CD1c-positive myeloid dendritic cell (primary cell): ENCODE data around the gene TLN1.

Experiments
- DNase-seq: peaks from one replicate; pipeline ENCODE4 v3.0.0-alpha.2; 2016; ENCODE audit errors: extremely low spot score

The TLN1 gene

DNA sequence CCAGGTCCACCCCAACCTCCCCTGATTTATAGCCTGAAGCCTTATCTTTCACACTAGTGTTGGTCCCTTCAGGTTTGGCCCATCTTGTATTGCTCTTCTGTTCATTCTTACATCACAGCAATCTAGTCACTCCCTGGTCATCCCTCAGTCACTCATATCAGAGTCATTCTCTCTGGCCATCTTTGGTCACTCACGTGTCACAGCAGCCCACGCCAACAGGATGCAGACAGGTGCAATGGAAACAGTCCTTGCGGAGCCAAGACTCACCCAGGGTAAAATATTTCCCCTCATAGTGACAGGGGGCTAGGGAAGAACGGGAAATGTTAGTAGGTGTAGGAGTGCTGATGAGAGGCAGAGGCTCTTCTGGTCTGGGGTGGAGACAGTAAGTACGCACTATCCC is 21.5 kb upstream of the TLN1 start:
- DNase-seq = no peak

GRCh38 chr9:35750256-35750531 is 18.2 kb upstream of the TLN1 start:
- DNase-seq = no peak

GRCh38 chr9:35749515-35750255 is 17.7 kb upstream of the TLN1 start:
- DNase-seq = peak; percentile 21

DNA sequence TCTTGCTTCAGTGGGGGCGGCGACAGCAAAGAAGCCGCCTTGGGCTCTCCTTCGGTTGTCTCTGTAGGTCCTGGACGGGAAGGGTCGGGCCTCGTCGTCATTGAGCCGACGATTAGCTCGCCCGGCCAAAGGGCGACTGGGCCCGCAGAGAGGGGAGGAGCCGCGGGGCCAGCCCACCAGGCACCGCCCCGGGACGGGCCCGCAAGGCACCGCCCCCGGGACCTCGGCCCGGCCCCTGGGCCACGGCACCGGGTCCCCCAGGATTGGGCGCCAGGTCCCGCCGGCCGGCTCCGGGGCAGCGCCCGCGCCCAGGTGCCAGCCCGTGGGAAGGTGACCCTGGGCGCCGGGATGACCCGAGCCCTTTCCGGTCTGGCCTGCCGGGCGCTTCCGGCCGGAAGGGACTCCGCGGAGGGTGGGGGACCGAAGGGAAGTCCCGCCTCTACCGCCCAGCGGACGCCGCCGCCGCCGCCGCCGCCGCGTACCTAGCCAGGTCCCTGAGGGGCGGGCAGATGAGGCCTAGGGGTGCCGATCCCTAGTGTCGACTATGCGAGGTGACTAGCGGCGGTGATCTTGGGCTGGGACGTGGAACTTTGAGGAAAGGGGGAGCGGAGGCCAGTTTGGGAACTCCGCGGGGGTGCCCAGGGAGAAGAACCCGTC is 17.0 kb upstream of the TLN1 start, which contains the start of the genes GBA2 and RGP1:
Gene GBA2, minus strand, starts transcription at position 371 of the 657 bp plus-strand sequence. CDS start 524 bp downstream, outside the sequence.
Gene RGP1, plus strand, starts transcription at position 430 of the 657 bp plus-strand sequence. CDS start 469 bp downstream, outside the sequence.
- peak; percentile 79 for DNase-seq

DNA sequence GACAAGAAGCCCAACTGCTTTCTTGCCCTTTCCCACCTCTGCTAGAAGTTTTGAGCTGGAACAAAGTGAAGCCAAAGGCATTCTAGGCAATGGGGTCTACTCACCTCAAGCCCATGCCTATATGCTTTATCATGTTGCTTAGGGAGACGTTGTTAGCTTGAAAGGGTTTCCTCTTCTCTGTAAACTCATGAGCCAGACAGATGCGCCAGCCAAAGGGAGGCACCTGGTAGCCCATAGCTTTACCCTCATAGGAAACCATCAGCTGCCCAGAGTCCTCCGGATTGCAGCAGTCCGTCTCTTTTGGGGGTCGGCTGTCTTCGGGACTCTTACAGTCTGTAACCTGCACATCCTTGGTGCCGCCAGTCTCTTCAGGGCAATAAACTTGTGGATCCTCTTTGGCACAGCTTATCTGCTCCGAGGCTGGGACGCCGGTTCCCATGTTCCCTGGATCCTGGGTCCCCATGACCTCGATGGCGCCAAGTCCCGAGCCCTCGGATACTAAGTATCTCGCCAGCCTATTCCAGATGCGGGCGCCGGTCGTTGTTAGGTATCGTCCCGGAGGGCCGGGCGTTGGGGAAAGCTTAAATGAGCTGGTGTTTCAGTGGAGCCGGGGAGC is 16.4 kb upstream of the TLN1 start:
- DNase-seq = no peak

GRCh38 chr9:35746583-35746982 is 14.6 kb upstream of the TLN1 start:
- DNase-seq = no peak

DNA sequence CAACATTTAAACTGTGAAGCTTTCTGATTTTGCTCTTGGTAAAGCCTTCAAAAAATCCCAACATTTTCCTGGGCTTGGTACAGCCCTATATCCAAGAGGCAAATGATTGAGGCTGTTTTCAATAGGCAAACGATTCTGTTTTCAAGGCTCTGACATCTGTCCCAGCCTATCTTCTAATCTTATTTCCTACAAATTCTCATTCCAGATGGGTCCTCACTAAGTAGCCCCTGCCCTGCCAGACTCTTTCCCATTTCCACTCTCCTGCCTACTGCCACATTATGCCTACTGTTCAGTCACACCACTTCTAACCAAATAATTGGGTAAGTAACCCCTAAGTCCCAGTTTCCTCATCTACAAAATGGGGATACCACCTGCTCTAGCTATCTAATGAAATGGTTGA is 13.6 kb upstream of the TLN1 start:
- DNase-seq = no peak

GRCh38 chr9:35743880-35744518 is 12.0 kb upstream of the TLN1 start:
- no peak for DNase-seq

DNA sequence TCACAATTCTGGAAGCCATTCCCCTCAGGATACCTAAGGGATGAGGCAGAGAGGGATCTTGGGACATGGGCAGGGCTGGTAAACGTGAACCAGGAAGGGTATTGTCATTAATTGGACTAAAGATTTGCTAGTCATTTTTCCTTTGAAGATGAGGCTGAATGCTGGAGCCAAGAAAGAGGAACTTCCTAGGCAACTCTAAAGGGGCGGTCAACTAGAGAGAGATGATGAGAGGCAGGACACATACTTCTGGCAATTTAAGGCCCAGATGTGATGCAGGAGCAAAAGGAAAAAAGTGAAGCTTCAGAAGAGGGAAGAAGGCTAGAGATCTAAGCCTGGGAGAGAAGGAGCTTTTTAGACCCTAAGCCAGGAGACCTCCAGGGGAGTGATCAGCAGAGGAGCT is 11.5 kb upstream of the TLN1 start:
- peak; percentile 46 for DNase-seq

DNA sequence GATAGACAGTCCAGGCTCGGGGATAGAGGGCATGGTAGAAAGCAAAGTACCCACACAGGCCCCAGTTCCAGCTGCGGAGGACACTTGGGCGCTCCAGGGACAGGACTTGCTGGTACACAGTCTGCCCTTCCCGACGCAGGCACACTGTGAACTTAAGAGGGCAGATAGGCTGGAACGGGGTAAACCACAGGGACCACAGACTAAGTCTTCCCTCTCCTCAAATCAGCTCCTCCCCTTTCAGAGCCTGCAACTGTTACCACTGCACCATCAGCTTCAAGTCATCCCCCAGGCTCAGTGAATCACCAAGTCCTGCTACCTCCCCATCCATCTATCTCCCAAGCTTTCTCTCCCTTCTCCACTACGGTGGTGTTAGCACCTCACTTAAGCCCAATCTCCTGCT is 9.7 kb upstream of the TLN1 start:
- DNase-seq = no peak

- DNase-seq = no peak
Observed at GRCh38 chr9:35740243-35740642, 8.2 kb upstream of the TLN1 start.

DNA sequence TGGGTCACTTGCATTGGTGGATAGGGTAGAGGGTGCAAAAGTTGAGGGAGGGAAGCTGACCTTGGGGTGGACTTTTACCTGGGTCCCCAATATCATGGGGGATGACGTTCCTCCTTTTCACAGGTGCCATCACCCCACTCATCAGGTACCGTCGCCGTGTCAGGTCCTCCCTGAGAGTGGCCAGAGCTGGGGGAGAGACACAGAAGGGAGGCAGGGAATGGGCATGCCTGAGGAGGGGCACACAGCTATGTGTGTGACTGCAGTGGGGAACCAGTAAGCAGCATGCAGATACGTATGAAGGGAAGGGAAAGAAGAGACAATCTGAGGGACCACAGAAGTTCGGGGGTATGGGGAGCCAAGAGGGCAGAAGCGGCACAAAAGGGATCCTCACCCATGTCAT is 6.9 kb upstream of the TLN1 start:
- DNase-seq = no peak

GRCh38 chr9:35738186-35738585 is 6.2 kb upstream of the TLN1 start:
- DNase-seq = no peak

DNA sequence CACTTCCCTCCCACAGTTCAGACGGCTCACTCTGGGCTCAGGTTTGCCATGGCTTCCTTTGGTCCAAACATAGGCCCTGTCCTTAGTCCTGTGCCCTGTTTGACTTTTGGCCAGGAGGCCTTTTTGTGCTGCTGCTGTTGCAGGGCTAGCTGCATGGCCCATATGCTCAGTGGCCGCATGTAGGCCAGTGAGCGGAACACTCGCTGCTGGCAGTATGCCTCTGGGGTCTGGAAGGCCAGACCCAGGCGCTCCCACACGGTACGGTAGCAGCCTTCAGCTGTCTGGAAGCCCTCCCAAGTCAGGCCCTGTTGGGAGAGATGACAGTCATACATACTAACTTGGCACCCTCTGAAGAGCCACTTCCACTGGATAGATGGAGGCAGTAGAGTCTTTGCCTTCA is 5.1 kb upstream of the TLN1 start:
- no peak for DNase-seq

GRCh38 chr9:35736201-35736633 is 4.2 kb upstream of the TLN1 start:
- peak; percentile 65 for DNase-seq

DNA sequence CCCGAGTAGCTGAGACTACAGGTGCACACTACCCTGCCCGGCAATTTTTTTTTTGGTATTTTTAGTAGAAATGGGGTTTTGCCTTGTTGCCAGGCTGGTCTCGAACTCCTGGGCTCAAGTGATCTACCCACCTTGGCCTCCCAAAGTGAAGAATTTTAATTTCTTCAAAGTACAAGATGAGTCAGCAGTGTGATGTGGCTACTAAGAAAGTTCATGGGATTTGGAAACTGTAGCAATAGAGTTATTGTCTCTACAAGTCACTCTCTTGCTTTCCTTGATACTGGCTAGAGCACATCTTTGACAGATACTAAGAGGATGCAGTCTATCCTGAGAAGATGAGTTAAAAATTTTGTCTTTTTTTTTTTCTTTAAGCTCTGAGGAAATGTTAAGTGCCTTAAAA is 2.1 kb upstream of the TLN1 start:
- DNase-seq = no peak

- DNase-seq = peak; percentile 49
Observed at GRCh38 chr9:35732800-35733541, 976 bp upstream of the TLN1 start.

- DNase-seq = no peak
Observed at GRCh38 chr9:35731415-35732184, 395 bp downstream of the TLN1 start.

GRCh38 chr9:35730486-35730854 is 1.5 kb downstream of the TLN1 start:
- DNase-seq = peak; percentile 10

GRCh38 chr9:35729700-35730485 is 2.1 kb downstream of the TLN1 start:
- peak; percentile 78 for DNase-seq
